ENCODE results near the gene MAPK11.
A peak's percentile ranks its signal among the peaks of the same experiment; 100 is the strongest.

Gene MAPK11

DNA sequence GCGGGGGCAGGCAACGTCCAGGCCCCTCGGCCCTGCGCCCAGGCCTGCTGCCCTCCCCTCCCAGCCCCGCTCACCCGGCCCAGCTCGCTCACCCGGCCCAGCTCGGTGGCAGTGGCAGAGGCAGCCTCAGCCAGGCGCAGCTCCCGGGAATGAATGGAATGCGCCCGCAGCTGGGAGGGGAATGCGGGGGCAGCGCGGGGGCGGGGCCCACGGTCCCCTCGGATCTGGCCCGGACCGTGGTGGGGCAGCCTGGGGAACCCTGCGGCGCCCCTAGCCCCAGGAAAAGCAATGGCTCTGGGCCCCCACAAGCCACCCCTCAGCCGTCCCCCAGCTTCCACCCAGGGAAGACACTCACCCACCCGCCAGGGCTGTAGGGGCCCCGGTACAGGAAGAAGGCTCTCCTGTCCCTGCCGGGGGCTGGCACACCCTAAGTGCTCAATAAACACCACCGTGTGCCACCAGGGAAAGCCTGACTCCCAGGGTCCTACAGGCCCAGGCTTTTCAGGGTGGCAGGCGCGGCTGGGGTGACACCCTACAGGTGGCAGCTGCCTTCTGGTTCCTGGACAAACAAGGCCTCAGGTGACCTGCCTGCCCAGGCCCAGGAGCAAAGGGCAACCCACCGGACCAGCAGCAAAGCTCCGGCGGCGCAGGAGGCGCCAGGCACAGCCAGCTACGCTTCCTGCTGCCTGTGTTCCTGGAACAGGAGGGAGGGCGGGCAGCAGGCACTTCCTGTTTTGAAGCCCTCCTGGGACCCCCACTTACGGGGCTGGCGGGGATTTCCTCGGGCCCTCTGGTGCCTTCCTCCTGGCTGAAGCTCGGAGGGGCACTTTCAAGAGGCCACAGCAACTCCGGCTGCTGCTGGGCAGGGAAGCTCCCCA is 23.5 kb upstream of the MAPK11 start:
- DNase-seq = peak; percentile 80

- no peak for DNase-seq
Observed at GRCh38 chr22:50292643-50293440, 22.7 kb upstream of the MAPK11 start.

GRCh38 chr22:50289942-50290630 is 19.9 kb upstream of the MAPK11 start:
- DNase-seq = no peak

GRCh38 chr22:50289151-50289941 is 19.2 kb upstream of the MAPK11 start:
- no peak for DNase-seq

DNA sequence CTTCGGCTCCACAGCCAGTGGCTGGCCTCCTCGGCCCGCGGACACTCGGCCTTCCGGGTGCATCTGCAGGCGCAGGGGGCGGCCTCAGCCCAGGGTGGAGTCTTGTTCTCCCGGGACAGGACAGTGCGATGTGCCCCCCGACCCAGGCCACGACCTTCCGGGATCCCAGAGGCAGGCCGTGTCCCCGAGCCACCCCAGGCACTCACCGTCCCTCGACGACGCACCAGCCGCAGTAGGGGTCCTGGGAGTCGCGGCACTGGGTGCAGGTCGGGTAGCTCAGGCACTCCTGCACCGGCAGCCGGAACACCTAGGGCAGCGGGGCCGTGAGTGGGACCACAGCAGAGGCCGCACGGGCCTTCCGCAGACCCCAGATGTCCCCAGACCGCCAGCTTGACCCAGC is 17.6 kb upstream of the MAPK11 start:
- DNase-seq = no peak

DNA sequence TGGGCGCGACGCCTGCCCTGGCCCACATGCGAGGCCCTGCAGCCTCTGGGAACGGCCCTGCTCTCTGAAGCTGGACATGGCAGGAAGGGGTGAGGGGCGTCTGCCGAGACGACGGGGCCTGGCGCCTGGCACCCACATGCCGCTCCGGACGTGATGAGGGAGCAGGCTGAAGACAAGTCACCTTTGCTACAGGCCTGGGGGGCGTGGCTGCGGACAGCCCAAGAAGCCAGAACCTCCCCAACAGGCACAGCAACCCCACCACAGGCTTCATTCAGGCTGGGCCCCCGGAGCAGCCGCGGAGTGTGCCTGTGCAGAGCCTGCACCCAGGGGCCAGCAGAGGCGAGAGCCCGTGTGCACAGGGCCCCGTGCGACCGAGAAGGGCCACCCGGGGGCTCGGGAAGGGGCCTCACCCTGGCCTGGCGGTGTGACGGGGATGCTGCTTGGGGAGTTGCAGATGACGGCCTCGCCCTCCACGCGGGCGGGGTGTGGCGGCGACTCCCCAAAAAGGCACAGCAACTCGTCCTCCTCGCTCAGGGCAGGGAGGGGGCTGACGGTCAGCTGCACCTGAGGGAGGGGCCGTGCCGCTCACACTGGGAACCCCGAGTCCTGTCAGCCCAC is 16.6 kb upstream of the MAPK11 start:
- no peak for DNase-seq

DNA sequence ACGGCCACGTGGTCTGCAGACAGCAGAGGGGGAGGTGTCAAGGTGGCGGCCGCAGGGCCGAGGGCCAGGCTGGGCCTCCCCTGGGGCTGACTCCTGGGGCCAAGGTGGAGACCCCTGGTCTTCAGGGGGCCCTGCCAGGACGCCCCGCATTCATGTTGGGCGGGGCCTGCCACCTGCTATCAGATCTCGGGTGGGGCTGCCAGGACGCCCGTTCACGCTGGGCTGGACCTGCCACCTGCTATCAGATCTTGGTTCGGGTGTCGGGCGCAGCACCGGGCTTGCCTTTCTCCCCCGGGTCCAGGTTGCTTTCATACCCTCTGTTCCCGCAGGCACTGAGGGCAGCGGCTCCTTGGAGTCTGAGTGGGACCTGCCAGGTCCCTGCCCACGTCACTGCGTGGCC is 16.1 kb upstream of the MAPK11 start:
- DNase-seq = no peak

- no peak for DNase-seq
Observed at GRCh38 chr22:50285568-50286229, 15.5 kb upstream of the MAPK11 start.

DNA sequence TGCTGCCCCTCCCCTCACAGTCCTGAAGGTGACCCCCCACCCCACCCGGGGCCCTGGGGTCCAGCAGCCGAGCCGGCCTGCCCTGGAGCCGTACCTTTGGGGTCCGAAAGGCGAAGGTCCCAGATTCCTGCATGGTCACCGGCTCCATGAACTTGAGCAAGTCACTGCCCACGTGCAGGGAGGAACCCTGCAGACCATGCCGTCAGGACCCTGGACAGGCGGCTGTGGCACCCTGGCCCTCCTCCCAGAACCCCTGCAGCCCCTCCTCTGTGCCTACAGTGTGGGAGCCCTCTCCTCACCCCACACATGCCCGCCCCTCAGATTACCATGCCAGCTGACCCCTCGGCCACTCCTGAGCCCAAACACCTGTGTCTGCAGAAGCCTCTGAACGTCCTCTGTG is 14.3 kb upstream of the MAPK11 start:
- DNase-seq = no peak

DNA sequence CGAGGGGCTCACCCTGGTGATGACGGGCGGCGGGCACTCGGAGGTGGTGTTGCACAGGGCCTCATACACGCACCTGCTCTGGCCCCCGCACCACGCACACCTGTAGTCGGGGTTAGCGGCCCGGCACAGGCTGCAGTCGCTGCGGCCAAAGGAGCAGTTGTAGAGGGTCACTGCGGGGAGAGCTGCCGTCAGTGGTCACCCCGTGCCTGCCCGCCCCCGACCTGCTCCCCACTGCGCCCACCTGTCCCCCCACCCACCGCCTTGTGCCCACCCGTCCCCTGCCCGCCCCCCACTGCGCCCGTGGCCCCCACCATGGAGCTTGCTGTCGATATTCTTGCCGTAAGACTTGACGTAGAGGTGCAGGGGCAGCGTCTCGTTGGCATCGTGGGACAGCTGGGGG is 13.6 kb upstream of the MAPK11 start:
- no peak for DNase-seq

DNA sequence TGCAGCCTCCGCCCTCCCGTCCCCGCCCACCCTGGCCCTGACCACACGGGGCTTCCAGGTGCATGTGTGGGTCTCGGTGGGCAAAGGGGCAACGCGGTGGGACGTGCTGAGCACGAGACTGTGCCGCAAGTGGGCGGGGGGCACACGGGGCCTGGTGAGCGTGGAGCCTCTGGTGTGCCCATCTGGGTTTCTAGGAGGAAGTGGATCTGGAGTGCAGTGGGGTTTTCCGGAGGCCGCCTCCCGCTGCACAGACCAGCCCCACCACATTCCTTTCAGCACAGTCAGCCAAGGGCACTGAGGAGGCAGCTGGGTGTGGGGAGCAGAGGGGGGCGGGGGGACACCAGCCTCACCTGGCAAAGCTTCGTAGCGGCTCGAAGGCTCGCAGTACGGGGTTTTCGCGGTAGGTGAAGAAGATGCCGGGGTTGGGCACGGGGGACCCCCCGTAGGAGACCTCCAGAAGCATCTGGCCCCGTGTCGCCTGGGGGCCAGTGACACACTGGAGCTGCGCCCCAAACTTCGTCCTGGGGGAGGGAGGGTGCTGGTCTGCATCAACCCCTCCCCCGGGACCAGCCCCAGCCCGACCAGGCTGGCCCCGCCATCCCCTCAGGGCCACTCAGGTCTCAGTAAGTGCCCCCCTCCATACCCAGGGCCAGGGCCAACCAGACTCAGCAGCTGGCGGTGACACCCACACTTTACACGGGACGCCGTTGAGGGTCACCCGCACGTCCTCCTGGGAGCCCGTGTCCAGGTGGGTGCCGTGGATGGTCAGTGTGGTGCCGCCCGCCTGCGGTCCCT is 12.4 kb upstream of the MAPK11 start:
- peak; percentile 67 for DNase-seq

DNA sequence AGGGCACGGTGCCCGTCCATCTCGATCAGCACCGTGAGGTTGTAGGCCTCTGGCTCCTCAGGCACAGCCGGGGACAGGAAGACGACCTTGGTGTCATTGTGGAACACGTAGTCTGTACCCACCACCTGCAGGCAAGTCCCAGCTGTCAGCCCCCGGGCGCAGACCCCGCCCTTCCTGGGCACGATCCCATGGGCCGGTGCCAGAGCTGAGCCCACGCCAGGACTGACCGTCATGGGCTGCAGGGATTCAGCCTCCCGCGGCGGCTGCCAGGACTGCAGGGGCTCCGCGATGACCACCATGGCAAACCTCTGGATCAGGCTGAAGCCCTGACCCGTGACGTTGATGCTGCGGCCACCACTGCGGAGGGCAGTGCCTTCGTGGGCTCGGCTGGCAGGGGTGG is 11.8 kb upstream of the MAPK11 start:
- DNase-seq = no peak

- no peak for DNase-seq
Observed at GRCh38 chr22:50281384-50281760, 11.2 kb upstream of the MAPK11 start.

DNA sequence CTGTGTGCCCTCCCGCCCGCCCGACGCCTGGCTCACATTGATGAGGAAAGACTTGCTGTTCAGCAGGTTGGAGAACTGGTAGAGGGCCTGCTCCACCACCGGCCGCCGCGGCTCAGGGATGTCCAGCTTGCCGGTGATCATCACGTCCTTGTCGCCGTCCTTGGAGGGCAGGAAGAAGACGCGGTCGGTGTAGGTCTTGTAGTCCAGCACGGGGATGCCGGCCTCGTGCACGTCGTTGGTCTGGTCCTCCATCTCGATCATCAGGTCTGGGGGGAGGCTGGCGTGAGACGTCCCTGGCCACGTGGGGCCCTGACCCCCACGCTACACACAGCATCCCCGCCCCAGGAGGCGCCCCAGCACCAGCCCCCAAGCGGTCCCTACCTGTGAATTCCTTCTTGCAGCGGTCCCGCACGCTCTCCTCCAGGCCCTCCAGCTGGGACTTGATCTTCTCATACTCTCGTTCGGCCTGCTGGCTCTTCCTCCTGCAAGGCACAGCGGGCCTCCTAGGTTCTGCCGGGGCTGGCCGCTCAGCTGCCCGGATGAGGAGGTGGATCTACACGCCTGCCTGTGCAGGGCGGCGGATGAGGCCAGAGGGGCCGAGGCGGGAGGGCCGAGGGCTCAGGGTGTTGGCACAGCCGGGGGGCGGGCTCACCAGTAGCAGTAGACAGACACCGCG is 10.7 kb upstream of the MAPK11 start:
- no peak for DNase-seq

GRCh38 chr22:50280022-50280707 is 10.0 kb upstream of the MAPK11 start:
- DNase-seq = no peak

GRCh38 chr22:50278956-50279619 is 8.9 kb upstream of the MAPK11 start:
- DNase-seq = no peak

DNA sequence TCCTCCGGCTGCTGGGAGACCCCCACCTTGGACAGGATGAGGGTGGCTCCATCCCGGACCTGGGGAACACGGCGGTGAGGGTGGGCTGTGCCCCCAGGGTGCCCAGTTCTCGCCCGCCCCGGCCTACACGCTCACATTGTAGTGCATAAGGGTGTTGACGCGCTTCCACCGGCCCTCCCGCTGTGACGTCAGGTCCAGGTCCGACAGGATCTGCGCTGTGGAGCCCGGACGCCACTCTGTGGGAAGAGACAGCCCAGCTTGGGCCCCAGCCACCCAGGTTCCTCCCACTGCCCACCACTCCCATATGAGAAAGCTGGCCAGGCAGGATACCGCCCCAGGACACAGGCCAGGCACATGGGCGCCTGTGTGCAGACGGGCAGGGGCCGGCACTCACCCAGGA is 8.3 kb upstream of the MAPK11 start:
- DNase-seq = no peak

DNA sequence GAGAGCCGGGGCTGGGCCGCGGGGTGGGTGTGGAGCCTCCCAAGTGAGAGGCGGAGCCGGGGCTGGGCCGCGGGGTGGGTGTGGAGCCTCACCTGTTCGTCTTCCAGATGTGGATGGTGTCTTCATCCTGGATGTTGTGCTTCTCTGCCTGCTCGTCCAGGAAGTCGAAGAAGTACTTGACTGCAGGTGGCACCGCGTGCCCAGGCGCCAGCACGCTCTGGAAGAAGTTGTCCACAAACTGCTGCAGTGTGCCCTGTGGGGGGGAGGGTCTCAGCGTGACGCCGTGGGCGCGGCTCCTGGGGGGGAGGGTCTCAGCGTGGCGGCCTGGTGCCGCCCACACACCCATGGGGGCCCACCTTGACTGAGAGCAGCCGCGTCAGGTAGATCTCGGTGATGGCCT is 7.6 kb upstream of the MAPK11 start:
- DNase-seq = no peak

DNA sequence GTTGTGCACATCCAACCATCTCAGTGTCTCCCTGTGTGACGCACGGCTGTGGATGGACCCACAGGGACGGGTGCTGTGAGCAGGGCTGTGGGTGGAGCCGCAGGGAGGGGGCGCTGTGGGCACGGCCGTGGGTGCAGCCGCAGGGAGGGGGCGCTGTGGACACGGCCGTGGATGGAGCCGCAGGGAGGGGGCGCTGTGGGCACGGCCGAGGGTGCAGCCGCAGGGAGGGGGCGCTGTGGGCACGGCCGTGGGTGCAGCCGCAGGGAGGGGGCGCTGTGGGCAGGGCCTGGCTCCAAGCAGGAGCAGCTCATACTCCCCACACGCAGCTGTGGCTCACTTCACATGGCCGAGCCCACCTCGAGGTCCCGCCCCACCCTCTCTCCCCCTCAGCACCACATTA is 6.0 kb upstream of the MAPK11 start:
- peak; percentile 44 for DNase-seq
